GM12878 (cell line): Measurements from ENCODE around the gene KATNB1. TPM values are rescaled to one million over a fixed set of nuclear protein-coding genes. Genes with fewer than 3 reads are reported as not detected.

Experiments
- ATAC-seq: fragments of 200-7000 bp; cut with Tn5 transposase; 3 replicates; pipeline ENCODE4 v1.9.1; 2020; ENCODE audit warnings: mild to moderate bottlenecking, moderate library complexity
- BruUV-seq: library from RNA; stranded (reverse); fragments of 400-500 nt; replicated peaks from 2 replicates; lab custom pipeline; 2021; lab: Mats Ljungman, UMichigan
- CTCF ChIA-PET: fragments of 300-600 bp; sonication (Branson Sonifier 250); formaldehyde crosslinking; extraction: SDS; loops from one replicate; lab custom pipeline; 2021; ENCODE audit warnings: inconsistent platforms; lab: Yijun Ruan, JAX
- POLR2A ChIA-PET: fragments of 350-600 bp; formaldehyde crosslinking; extraction: SDS; loops from one replicate; lab custom pipeline; 2021; ENCODE audit warnings: inconsistent platforms; lab: Charles Lee
- RAD21 ChIA-PET: fragments of 300-600 bp; sonication (Branson Sonifier 250); formaldehyde crosslinking; loops from one replicate; lab custom pipeline; 2023; ENCODE audit warnings: antibody characterized with exemption; ENCODE audit not compliant: unreplicated experiment; lab: Charles Lee
- SMC1A ChIA-PET: fragments of 300-600 bp; sonication (Branson Sonifier 250); formaldehyde crosslinking; loops from one replicate; lab custom pipeline; 2023; ENCODE audit not compliant: unreplicated experiment, uncharacterized antibody; lab: Charles Lee
- DNase-seq: peaks from one replicate; pipeline ENCODE4 v3.0.0-alpha.2; 2011; ENCODE audit warnings: low read depth, low spot score
- FAIRE-seq: peaks from 3 replicates; lab custom pipeline; 2011; peaks lifted over from hg19 to GRCh38; lab: Jason Lieb, UNC
- H2AFZ ChIP-seq: 2 replicates; pipeline ENCODE4 v1.6.0; 2011; ENCODE audit warnings: low read depth, low read length, control low read depth; ENCODE audit not compliant: control insufficient read depth
- H3K27ac ChIP-seq: 2 replicates; pipeline ENCODE4 v1.5.1; 2011; ENCODE audit warnings: control low read depth; ENCODE audit not compliant: control insufficient read depth, insufficient read depth
- H3K27me3 ChIP-seq, 2 experiments: replicated peaks in 1 of 2; 2 replicates each; pipeline versions ENCODE4 v1.6.0 to v1.6.1; 2011; ENCODE audit warnings: low read length in 1 of 2; ENCODE audit not compliant: control insufficient read depth in 2 of 2, insufficient read depth in 2 of 2
- H3K36me3 ChIP-seq, 2 experiments: 2 replicates each; pipeline ENCODE4 v1.5.1; 2011; ENCODE audit warnings: low read length in 1 of 2; ENCODE audit not compliant: control insufficient read depth in 2 of 2, insufficient read depth in 2 of 2
- H3K4me1 ChIP-seq: 2 replicates; pipeline ENCODE4 v1.6.1; 2011; ENCODE audit warnings: mild to moderate bottlenecking, low read length, moderate library complexity, mixed read lengths; ENCODE audit not compliant: control insufficient read depth, insufficient read depth
- H3K4me2 ChIP-seq: 2 replicates; pipeline ENCODE4 v1.6.0; 2011; ENCODE audit warnings: control low read depth; ENCODE audit not compliant: control insufficient read depth, insufficient read depth
- H3K4me3 ChIP-seq: fragments of 200-600 bp; sonication (generic); 2 replicates; pipeline ENCODE4 v1.5.1; 2016
- H3K79me2 ChIP-seq: 2 replicates; pipeline ENCODE4 v1.6.0; 2011; ENCODE audit warnings: low read length; ENCODE audit not compliant: control insufficient read depth, insufficient read depth
- H3K9ac ChIP-seq: 2 replicates; pipeline ENCODE4 v1.8.0; 2011; ENCODE audit warnings: low read length, control low read depth, mixed read lengths; ENCODE audit not compliant: control insufficient read depth, insufficient read depth
- H3K9me3 ChIP-seq: replicated peaks from 3 replicates; pipeline ENCODE4 v1.5.1; 2011; ENCODE audit warnings: mild to moderate bottlenecking, low read length; ENCODE audit not compliant: control insufficient read depth, insufficient read depth
- H4K20me1 ChIP-seq: 2 replicates; pipeline ENCODE4 v1.6.0; 2011; ENCODE audit not compliant: control insufficient read depth, insufficient read depth
- CTCF ChIP-seq, 3 experiments: IDR thresholded peaks in 2 of 3; conservative IDR thresholded peaks in 1 of 3; 2 replicates each; pipeline ENCODE4 v1.5.1; 2011; ENCODE audit warnings: low read depth in 3 of 3, low read length in 3 of 3, mild to moderate bottlenecking in 3 of 3, control low read depth in 2 of 3, moderate library complexity in 2 of 3, inconsistent platforms in 1 of 3, mixed read lengths in 1 of 3; ENCODE audit not compliant: control insufficient read depth in 2 of 3, insufficient read depth in 1 of 3; ENCODE audit errors: extremely low read depth in 1 of 3
- EP300 ChIP-seq, 2 experiments: fragments of 150-350 bp in 1 of 2; IDR thresholded peaks; 2 replicates each; pipeline ENCODE4 v1.6.1; 2011 to 2012; ENCODE audit warnings: low read depth in 2 of 2, low read length in 2 of 2, borderline replicate concordance in 1 of 2, improper control_type of control experiment in 1 of 2, inconsistent platforms in 1 of 2; ENCODE audit not compliant: control insufficient read depth in 1 of 2
- PAX5 ChIP-seq: IDR thresholded peaks from 2 replicates; pipeline ENCODE4 v1.6.1; 2011; ENCODE audit warnings: low read depth, low read length, borderline replicate concordance
- TCF3 ChIP-seq: IDR thresholded peaks from 2 replicates; pipeline ENCODE4 v1.6.1; 2012; ENCODE audit warnings: low read depth, mild to moderate bottlenecking, low read length, borderline replicate concordance; ENCODE audit not compliant: insufficient read depth
- WGBS: methylation state at CpG from one replicate; pipeline ENCODE4 v1.1.6; 2016; ENCODE audit warnings: low lambda C conversion rate; ENCODE audit not compliant: insufficient replicate concordance, insufficient coverage; ENCODE audit errors: missing lambda C conversion rate; 5-methylcytosine and 5-hydroxymethylcytosine counted together
- in situ Hi-C: fragments of 300-500 bp; cut with MboI; formaldehyde crosslinking; loops from 9 replicates; pipeline ENCODE4 v1.14.3; 2018; ENCODE audit warnings: mixed read lengths
- intact Hi-C: fragments of 100-400 bp; cut with micrococcal nuclease; formaldehyde crosslinking; loops from one replicate; pipeline ENCODE4 v1.14.2; 2022; ENCODE audit not compliant: unreplicated experiment
- polyA plus RNA-seq, 11 experiments: library from polyadenylated mRNA; depleted of rRNA in 4 of 11; unstranded in 6 of 11; stranded (reverse) in 5 of 11; fragments of >200 nt; fragmentation: Nextera tagmentation in 4 of 11; fragmentation: Illumina TruSeq in 1 of 11; extraction: Ambion mirVana in 4 of 11; extraction: Trizol in 1 of 11; gene quantifications; 1 replicate in 1 of 11; 2 replicates in 10 of 11; pipeline versions ENCODE4 v1.2.1 to v1.2.3, GENCODE V29; 2011 to 2016; ENCODE audit warnings: inconsistent platforms in 2 of 11, missing spikeins in 2 of 11, low read depth in 1 of 11
- total RNA-seq, 4 experiments: library from RNA; depleted of rRNA in 3 of 4; stranded (reverse); fragments of >200 nt in 3 of 4; fragmentation: Illumina TruSeq in 1 of 4; extraction: Trizol in 1 of 4; gene quantifications; 2 replicates each; pipeline versions ENCODE4 v1.2.1 to v1.2.3, GENCODE V29; 2013 to 2021

The KATNB1 gene
- total and polyA plus RNA-seq, 10 of the 15 experiments (the other 5 are each of a cell fraction or from before 2014, with no cell fraction given), result 0.71 to 46.5 (median 19.5) TPM

DNA sequence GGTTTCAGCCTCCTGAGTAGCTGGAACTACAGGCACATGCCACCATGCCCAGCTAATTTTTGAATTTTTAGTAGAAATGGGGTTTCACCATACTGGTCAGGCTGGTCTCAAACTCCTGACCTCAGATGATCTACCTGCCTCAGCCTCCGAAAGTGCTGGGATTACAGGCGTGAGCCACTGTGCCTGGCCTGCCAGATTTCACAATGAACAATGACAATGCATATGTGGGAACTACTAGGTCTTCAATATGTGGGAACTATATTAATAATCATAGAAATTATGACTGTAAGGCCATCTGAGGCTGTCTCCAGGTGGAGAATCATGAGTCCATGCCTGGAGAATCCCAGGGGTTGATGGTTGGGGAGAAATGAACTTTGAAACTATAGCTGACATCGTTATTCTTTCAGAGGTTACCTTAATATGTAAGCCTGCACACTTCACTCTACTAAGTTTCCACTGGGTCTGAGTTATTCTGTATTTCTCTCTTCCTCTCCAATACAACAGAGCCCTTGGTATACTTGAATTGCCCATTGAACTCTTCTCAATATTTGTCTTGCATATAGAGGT, 48.1 kb upstream of the KATNB1 start:
- DNase-seq (no peak), FAIRE-seq (no peak)
- SMC1A ChIA-PET, result no interaction called here

More for the DNA sequence above, 48.1 kb upstream of the KATNB1 start:
- ChIA-PET POLR2A (no interaction called here), CTCF (interaction anchor here (0.7 kb wide), 1 partner anchor 269 kb away, joined by 4 read pairs; no protein-coding TSS in a partner anchor), RAD21 (interaction anchor here (0.7 to 1.4 kb wide), 2 partner anchors 48 to 127 kb away, joined by 3 read pairs; partner anchors contain the start of gene KATNB1)
- no peak overlapping the region for H3K4me3 ChIP-seq
- no peaks in the 10 kb centered on the region for H4K20me1 ChIP-seq
- H3K9ac ChIP-seq, result no peak overlapping the region
- ATAC-seq, result no peak
- H3K79me2 ChIP-seq, result no peaks in the 10 kb centered on the region
- 60% methylated on average over 3 of the region's 3 CpGs for WGBS
- H3K9me3 ChIP-seq, result no peaks in the 10 kb centered on the region
- H2AFZ ChIP-seq, result no peak overlapping the region
- intact Hi-C loops (no loop called here), in situ Hi-C loops (no loop called here)
- H3K4me1 ChIP-seq, result peaks cover 17% of the 10 kb centered on the region
- H3K27ac ChIP-seq, result no peak overlapping the region
- H3K4me2 ChIP-seq, result no peak overlapping the region
- no peak for TF ChIP-seq TCF3
- no peak for TF ChIP-seq CTCF (IDR thresholded peaks at IDR 0.05 in 2 of 3, conservative IDR thresholded peaks at IDR 0.05 in 1 of 3; ENCODE audit: control insufficient read depth in 2 of 3, extremely low read depth in 1 of 3, insufficient read depth in 1 of 3, low read depth in 3 of 3, low read length in 3 of 3)
- no peak for TF ChIP-seq PAX5
- TF ChIP-seq EP300 (IDR thresholded peaks at IDR 0.05; ENCODE audit: borderline replicate concordance in 1 of 2, control insufficient read depth in 1 of 2, low read depth in 2 of 2, low read length in 2 of 2), result no peak
- H3K36me3 ChIP-seq, result no peaks in the 10 kb centered on the region
- no peaks in the 10 kb centered on the region for H3K27me3 ChIP-seq
- BruUV-seq, result no TSS peak
